IMR-90 (cell line): ENCODE data around the gene ABCA2. TPM values are rescaled to one million over a fixed set of nuclear protein-coding genes. Genes with fewer than 3 reads are reported as not detected.
A peak's percentile ranks its signal among the peaks of the same experiment; 100 is the strongest.

Source experiments
- ATAC-seq: fragments of 200-7000 bp; cut with Tn5 transposase; 2 replicates; pipeline ENCODE4 v1.9.1; 2020; ENCODE audit warnings: low read depth, mild to moderate bottlenecking, moderate library complexity
- BruUV-seq: library from RNA; stranded (reverse); fragments of 400-500 nt; replicated peaks from 2 replicates; lab custom pipeline; 2021; lab: Mats Ljungman, UMichigan
- CTCF ChIA-PET: fragments of 300-600 bp; formaldehyde crosslinking; extraction: SDS; loops from one replicate; lab custom pipeline; 2021; ENCODE audit warnings: antibody characterized with exemption; lab: Yijun Ruan, JAX
- POLR2A ChIA-PET: fragments of 300-600 bp; sonication (Branson Sonifier 250); formaldehyde crosslinking; loops from one replicate; lab custom pipeline; 2022; ENCODE audit warnings: antibody characterized with exemption; ENCODE audit not compliant: unreplicated experiment; lab: Charles Lee
- DNase-seq: peaks from one replicate; pipeline ENCODE4 v3.0.0; 2013
- H2AFZ ChIP-seq: replicated peaks from 2 replicates; pipeline ENCODE3; 2013; ENCODE audit warnings: low read length, mild to moderate bottlenecking; ENCODE audit not compliant: poor library complexity
- H2AK5ac ChIP-seq: 2 replicates; pipeline ENCODE4 v1.6.1; 2013; ENCODE audit warnings: low read depth, low read length, inconsistent platforms
- H2AK9ac ChIP-seq: replicated peaks from 2 replicates; pipeline ENCODE3; 2013; ENCODE audit warnings: mild to moderate bottlenecking, low read depth, low read length, moderate library complexity; ENCODE audit not compliant: poor library complexity
- H2BK120ac ChIP-seq: 2 replicates; pipeline ENCODE4 v1.6.1; 2013; ENCODE audit warnings: low read depth, low read length, inconsistent platforms
- H2BK15ac ChIP-seq: 3 replicates; pipeline ENCODE4 v1.6.1; 2013; ENCODE audit warnings: low read depth, low read length, inconsistent platforms
- H2BK20ac ChIP-seq: 2 replicates; pipeline ENCODE4 v1.6.1; 2013; ENCODE audit warnings: low read depth, mild to moderate bottlenecking, inconsistent platforms, low read length, moderate library complexity
- H2BK5ac ChIP-seq: 2 replicates; pipeline ENCODE4 v1.6.1; 2013; ENCODE audit warnings: mild to moderate bottlenecking, low read depth, low read length, inconsistent platforms; ENCODE audit not compliant: poor library complexity, severe bottlenecking
- H3K14ac ChIP-seq: replicated peaks from 2 replicates; pipeline ENCODE4 v1.6.1; 2013; ENCODE audit warnings: low read depth, low read length, inconsistent platforms
- H3K18ac ChIP-seq: 2 replicates; pipeline ENCODE4 v1.6.1; 2013; ENCODE audit warnings: low read depth, low read length, control low read depth
- H3K23ac ChIP-seq: 2 replicates; pipeline ENCODE4 v1.6.1; 2013; ENCODE audit warnings: low read depth, low read length, inconsistent platforms
- H3K27ac ChIP-seq: 2 replicates; pipeline ENCODE4 v1.5.1; 2013; ENCODE audit warnings: mild to moderate bottlenecking, control low read depth, low read length; ENCODE audit not compliant: insufficient read depth
- H3K27me3 ChIP-seq: 2 replicates; pipeline ENCODE4 v1.6.1; 2013; ENCODE audit warnings: low read length; ENCODE audit not compliant: control insufficient read depth, insufficient read depth
- H3K36me3 ChIP-seq: 2 replicates; pipeline ENCODE4 v1.6.1; 2013; ENCODE audit warnings: low read length, mixed read lengths; ENCODE audit not compliant: control insufficient read depth, insufficient read depth
- H3K4ac ChIP-seq: 2 replicates; pipeline ENCODE4 v1.6.1; 2013; ENCODE audit warnings: low read depth, low read length, inconsistent platforms
- H3K4me1 ChIP-seq: 2 replicates; pipeline ENCODE4 v1.6.1; 2013; ENCODE audit warnings: low read length, mixed read lengths; ENCODE audit not compliant: control insufficient read depth, insufficient read depth
- H3K4me2 ChIP-seq: 2 replicates; pipeline ENCODE4 v1.6.1; 2013; ENCODE audit warnings: low read depth, mild to moderate bottlenecking, control low read depth, low read length, moderate library complexity
- H3K4me3 ChIP-seq: 2 replicates; pipeline ENCODE4 v1.5.1; 2013; ENCODE audit warnings: low read depth, mild to moderate bottlenecking, control low read depth, low read length, moderate library complexity; ENCODE audit not compliant: insufficient read depth
- H3K56ac ChIP-seq: 2 replicates; pipeline ENCODE4 v1.6.1; 2013; ENCODE audit warnings: low read length, inconsistent platforms; ENCODE audit not compliant: insufficient read depth; ENCODE audit errors: extremely low read depth
- H3K79me1 ChIP-seq, 2 experiments: 2 replicates each; pipeline ENCODE4 v1.6.1; 2013; ENCODE audit warnings: low read length in 2 of 2, inconsistent platforms in 1 of 2, low read depth in 1 of 2
- H3K9ac ChIP-seq: 2 replicates; pipeline ENCODE4 v1.6.1; 2013; ENCODE audit warnings: low read depth, low read length, control low read depth
- H3K9me1 ChIP-seq: 2 replicates; pipeline ENCODE4 v1.6.1; 2013; ENCODE audit warnings: low read length, inconsistent platforms; ENCODE audit not compliant: insufficient read depth
- H3K9me3 ChIP-seq: 2 replicates; pipeline ENCODE4 v1.6.1; 2013; ENCODE audit warnings: low read length; ENCODE audit not compliant: control insufficient read depth, insufficient read depth
- H4K20me1 ChIP-seq: 2 replicates; pipeline ENCODE4 v1.6.1; 2013; ENCODE audit warnings: low read length, inconsistent platforms; ENCODE audit not compliant: insufficient read depth
- H4K5ac ChIP-seq: 2 replicates; pipeline ENCODE4 v1.6.1; 2013; ENCODE audit warnings: mild to moderate bottlenecking, low read depth, low read length, control low read depth
- H4K8ac ChIP-seq, 2 experiments: 2 replicates each; pipeline ENCODE4 v1.6.1; 2013; ENCODE audit warnings: low read depth in 2 of 2, low read length in 2 of 2, control low read depth in 1 of 2, inconsistent platforms in 1 of 2
- H4K91ac ChIP-seq: 2 replicates; pipeline ENCODE4 v1.6.1; 2013; ENCODE audit warnings: low read depth, low read length, inconsistent platforms; ENCODE audit not compliant: insufficient read depth
- BHLHE40 ChIP-seq: fragments of 150-350 bp; IDR thresholded peaks from 2 replicates; pipeline ENCODE4 v1.6.1; 2016; ENCODE audit warnings: mild to moderate bottlenecking, low read depth, low read length
- CEBPB ChIP-seq: IDR thresholded peaks from 2 replicates; pipeline ENCODE4 v1.6.1; 2012; ENCODE audit warnings: low read depth, low read length, improper control_type of control experiment
- CHD1 ChIP-seq: IDR thresholded peaks from 2 replicates; pipeline ENCODE4 v1.6.1; 2012; ENCODE audit warnings: low read depth, low read length, improper control_type of control experiment
- MAFK ChIP-seq: IDR thresholded peaks from 2 replicates; pipeline ENCODE4 v1.6.1; 2012; ENCODE audit warnings: low read depth, low read length, improper control_type of control experiment
- POLR2A ChIP-seq: IDR thresholded peaks from 2 replicates; pipeline ENCODE4 v1.6.1; 2012; ENCODE audit warnings: mild to moderate bottlenecking, low read depth, low read length
- RAD21 ChIP-seq: IDR thresholded peaks from 2 replicates; pipeline ENCODE4 v1.6.1; 2012; ENCODE audit warnings: low read length, improper control_type of control experiment
- RFX5 ChIP-seq: IDR thresholded peaks from 2 replicates; pipeline ENCODE4 v1.8.0; 2012; ENCODE audit warnings: low read depth, mild to moderate bottlenecking, low read length, moderate library complexity
- WGBS, 2 experiments: methylation state at CpG; one replicate each; pipeline versions ENCODE4 v1.1.5 to v1.1.7; 2013; ENCODE audit warnings: missing lambda C conversion rate in 2 of 2; ENCODE audit not compliant: insufficient read length in 1 of 2; ENCODE audit errors: extremely low coverage in 2 of 2; 5-methylcytosine and 5-hydroxymethylcytosine counted together
- dilution Hi-C: fragments of 300-500 bp; cut with HindIII; formaldehyde crosslinking; loops from one replicate; pipeline ENCODE4 v1.14.3; 2018; ENCODE audit warnings: low sequenced_read_pairs; ENCODE audit not compliant: unreplicated experiment
- in situ Hi-C: fragments of 300-500 bp; cut with MboI; formaldehyde crosslinking; loops from 3 replicates; pipeline ENCODE4 v1.14.3; 2019; ENCODE audit warnings: low sequenced_read_pairs, inconsistent platforms, mixed read lengths
- intact Hi-C: fragments of 100-400 bp; cut with micrococcal nuclease; formaldehyde crosslinking; loops from 2 replicates; pipeline ENCODE4 v1.10.0; 2022
- polyA plus RNA-seq, 3 experiments: library from polyadenylated mRNA; depleted of rRNA; stranded (reverse); fragments of >200 nt; gene quantifications; 2 replicates each; pipeline ENCODE4 v1.2.3, GENCODE V29; 2012; ENCODE audit warnings: low replicate concordance in 1 of 3
- total RNA-seq: library from RNA; depleted of rRNA; stranded (reverse); fragments of >200 nt; gene quantifications from 2 replicates; pipeline ENCODE4 v1.2.3, GENCODE V29; 2012
- TF ChIP-seq, protein P1 (sequence below): fragments of 150-350 bp; IDR thresholded peaks from 2 replicates; pipeline ENCODE4 v1.6.1; 2016; ENCODE audit warnings: low read depth, mild to moderate bottlenecking, low read length, moderate library complexity, borderline replicate concordance

Gene ABCA2
- total and polyA plus RNA-seq, 2 of the 4 experiments (the other 2 are of a cell fraction): 3.8 to 46.0 TPM

GRCh38 chr9:137073992-137074399 lies 46.0 kb upstream of the ABCA2 start:
- Histone ChIP-seq H3K27me3 (no peaks in the 10 kb centered on the region; the same call in 1 of the 2 replicates), H3K14ac (no peak overlapping the region), H3K18ac (no peak overlapping the region), H2BK120ac (no peak overlapping the region), H3K9ac (no peak overlapping the region), H3K4me1 (peaks cover 3% of the 10 kb centered on the region; the same call in 1 of the 2 replicates), H2BK5ac (no peak overlapping the region), H4K5ac (no peak overlapping the region), H4K91ac (no peak overlapping the region), H3K79me1 (peaks cover 9 to 19% of the 10 kb centered on the region in 2 experiments), H4K8ac (no peak overlapping the region), H3K9me3 (no peaks in the 10 kb centered on the region), H2BK15ac (no peak overlapping the region), H2AK5ac (no peak overlapping the region), H3K4me3 (no peak overlapping the region), H3K4me2 (no peak overlapping the region), H3K9me1 (no peaks in the 10 kb centered on the region), H3K56ac (no peak overlapping the region), H4K20me1 (peaks cover 5% of the 10 kb centered on the region), H3K4ac (no peak overlapping the region), H2AK9ac (peak overlapping the region; percentile 72), H3K23ac (no peak overlapping the region), H3K27ac (no peak overlapping the region), H3K36me3 (peaks cover 6% of the 10 kb centered on the region; the same call in 1 of the 2 replicates), H2AFZ (no peak overlapping the region), H2BK20ac (no peak overlapping the region)
- DNase-seq (no peak), ATAC-seq (no peak)
- ChIA-PET POLR2A (no interaction called here), CTCF (no interaction called here)
- TF ChIP-seq POLR2A (no peak), BHLHE40 (no peak), RFX5 (no peak), CHD1 (no peak), MAFK (no peak), RAD21 (no peak), CEBPB (no peak)
- TF ChIP-seq, protein P1, sequence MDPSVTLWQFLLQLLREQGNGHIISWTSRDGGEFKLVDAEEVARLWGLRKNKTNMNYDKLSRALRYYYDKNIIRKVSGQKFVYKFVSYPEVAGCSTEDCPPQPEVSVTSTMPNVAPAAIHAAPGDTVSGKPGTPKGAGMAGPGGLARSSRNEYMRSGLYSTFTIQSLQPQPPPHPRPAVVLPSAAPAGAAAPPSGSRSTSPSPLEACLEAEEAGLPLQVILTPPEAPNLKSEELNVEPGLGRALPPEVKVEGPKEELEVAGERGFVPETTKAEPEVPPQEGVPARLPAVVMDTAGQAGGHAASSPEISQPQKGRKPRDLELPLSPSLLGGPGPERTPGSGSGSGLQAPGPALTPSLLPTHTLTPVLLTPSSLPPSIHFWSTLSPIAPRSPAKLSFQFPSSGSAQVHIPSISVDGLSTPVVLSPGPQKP: no peak
- dilution Hi-C loops (no loop called here), intact Hi-C loops (no loop called here), in situ Hi-C loops (no loop called here)
- no TSS peak for BruUV-seq
- WGBS, 2 experiments: 80% methylated on average over 4 of the region's 8 CpGs; no CpG with 5 or more reads in 1 of the 2 experiments
